HepG2 (cell line): ENCODE data around the gene ATAD3C. TPM values are rescaled to one million over a fixed set of nuclear protein-coding genes. Genes with fewer than 3 reads are reported as not detected.

Experiments
- AGO2 ChIP-seq: fragments of 200-400 bp; formaldehyde crosslinking; optimal IDR thresholded peaks from 2 replicates; pipeline ENCODE3; 2017; ENCODE audit warnings: mild to moderate bottlenecking, low read depth, low read length, moderate library complexity
- DMTF1 ChIP-seq: sonication (generic); formaldehyde crosslinking; IDR thresholded peaks from 2 replicates; pipeline ENCODE4 v1.4.0; 2020; ENCODE audit warnings: mild to moderate bottlenecking, missing genetic modification reagents
- HOMEZ ChIP-seq: IDR thresholded peaks from 2 replicates; pipeline ENCODE4 v1.6.1; 2016; ENCODE audit warnings: low read depth
- KAT7 ChIP-seq: IDR thresholded peaks from 2 replicates; pipeline ENCODE4 v1.6.1; 2018; ENCODE audit warnings: borderline replicate concordance, missing compliant biosample characterization
- NBN ChIP-seq: fragments of 450-650 bp; conservative IDR thresholded peaks from 2 replicates; pipeline ENCODE4 v1.6.1; 2017
- PHF20 ChIP-seq: sonication (generic); formaldehyde crosslinking; IDR thresholded peaks from 2 replicates; pipeline ENCODE4 v1.5.0; 2020; ENCODE audit warnings: mild to moderate bottlenecking, missing genetic modification reagents
- PTBP1 ChIP-seq: fragments of 200-400 bp; formaldehyde crosslinking; IDR thresholded peaks from 2 replicates; pipeline ENCODE4 v1.6.1; 2018; ENCODE audit warnings: low read length, low read depth; ENCODE audit not compliant: poor library complexity, severe bottlenecking
- REPIN1 ChIP-seq: sonication (generic); formaldehyde crosslinking; IDR thresholded peaks from 2 replicates; pipeline ENCODE4 v1.8.0; 2022; ENCODE audit warnings: missing genetic modification reagents, low read depth, mild to moderate bottlenecking, borderline replicate concordance
- ZMAT5 ChIP-seq: sonication (generic); formaldehyde crosslinking; IDR thresholded peaks from 2 replicates; pipeline ENCODE4 v1.5.0; 2020; ENCODE audit warnings: mild to moderate bottlenecking, low read depth, missing genetic modification reagents, borderline replicate concordance
- ZNF224 ChIP-seq: sonication (generic); formaldehyde crosslinking; IDR thresholded peaks from 2 replicates; pipeline ENCODE4 v1.5.0; 2020; ENCODE audit warnings: mild to moderate bottlenecking, missing genetic modification reagents
- ZXDC ChIP-seq: sonication (generic); formaldehyde crosslinking; IDR thresholded peaks from 2 replicates; pipeline ENCODE4 v1.5.0; 2020; ENCODE audit warnings: mild to moderate bottlenecking, missing genetic modification reagents
- polyA plus RNA-seq, 8 experiments: library from polyadenylated mRNA; depleted of rRNA in 3 of 8; stranded (reverse) in 7 of 8; unstranded in 1 of 8; fragments of >200 nt; fragmentation: Illumina TruSeq in 4 of 8; extraction: Trizol in 4 of 8; gene quantifications; 2 replicates each; pipeline versions ENCODE4 v1.2.1 to v1.2.3, GENCODE V29; 2011 to 2016; ENCODE audit warnings: low read depth in 4 of 8, missing spikeins in 1 of 8, mixed read lengths in 1 of 8; ENCODE audit not compliant: insufficient read depth in 1 of 8
- total RNA-seq, 5 experiments: library from RNA; depleted of rRNA; stranded (reverse); fragments of >200 nt; fragmentation: Illumina TruSeq; extraction: Trizol; gene quantifications; 2 replicates each; pipeline ENCODE4 v1.2.3, GENCODE V29; 2016; ENCODE audit warnings: low read depth in 1 of 5

The ATAD3C gene
- total and polyA plus RNA-seq, 2 of the 13 experiments (the other 11 are each of a cell fraction or from before 2014, with no cell fraction given), result 2.4 to 3.2 TPM

- TF ChIP-seq ZXDC (peak; percentile 44; the same call in 1 of the 2 replicates), REPIN1 (CRISPR knock-in tag) (no peak), PHF20 (CRISPR knock-in tag) (0 out of 2 replicates have a peak, but pooled peaks have one; percentile 28), AGO2 (peak; percentile 11), PTBP1 (no peak), DMTF1 (CRISPR knock-in tag) (no peak), ZNF224 (CRISPR knock-in tag) (no peak), NBN (no peak), HOMEZ (CRISPR knock-in tag) (no peak), KAT7 (CRISPR knock-in tag) (no peak), ZMAT5 (CRISPR knock-in tag) (no peak)
These were observed 9.1 kb upstream of the ATAD3C start (continued) for GRCh38 chr1:1440262-1441001.
